Measurements from ENCODE around the gene ZSCAN5B.
"Not testable (repeated sequence)": the region's sequence is repeated elsewhere in the genome, so short reads cannot be mapped to it uniquely, and the experiment has no call there.

Gene ZSCAN5B, protein sequence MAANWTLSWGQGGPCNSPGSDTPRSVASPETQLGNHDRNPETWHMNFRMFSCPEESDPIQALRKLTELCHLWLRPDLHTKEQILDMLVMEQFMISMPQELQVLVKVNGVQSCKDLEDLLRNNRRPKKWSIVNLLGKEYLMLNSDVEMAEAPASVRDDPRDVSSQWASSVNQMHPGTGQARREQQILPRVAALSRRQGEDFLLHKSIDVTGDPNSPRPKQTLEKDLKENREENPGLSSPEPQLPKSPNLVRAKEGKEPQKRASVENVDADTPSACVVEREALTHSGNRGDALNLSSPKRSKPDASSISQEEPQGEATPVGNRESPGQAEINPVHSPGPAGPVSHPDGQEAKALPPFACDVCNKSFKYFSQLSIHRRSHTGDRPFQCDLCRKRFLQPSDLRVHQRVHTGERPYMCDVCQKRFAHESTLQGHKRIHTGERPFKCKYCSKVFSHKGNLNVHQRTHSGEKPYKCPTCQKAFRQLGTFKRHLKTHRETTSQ

DNA sequence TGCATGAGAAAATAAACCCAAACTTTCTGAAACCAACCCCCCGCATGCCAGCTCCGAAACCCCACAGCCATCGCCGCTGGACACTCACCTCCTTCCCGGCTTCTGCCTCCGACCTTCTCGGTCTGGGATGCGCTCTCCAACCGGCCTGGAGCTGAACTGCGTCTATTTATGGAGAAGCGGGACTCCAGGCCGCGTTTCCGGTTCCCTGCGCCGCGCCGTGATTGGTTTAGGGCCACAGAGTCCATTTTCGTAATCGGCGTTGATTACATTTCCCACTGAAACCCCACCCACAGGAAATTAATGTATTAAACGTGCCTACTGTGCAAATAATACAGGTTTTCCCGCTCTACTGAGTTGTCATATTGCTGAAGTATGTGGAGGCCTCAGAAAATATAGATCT lies at the start of gene ZSCAN5B:
TSS of gene ZSCAN5B (minus strand) at position 138 of the 400 bp plus-strand sequence. CDS start 4,731 bp downstream, outside the sequence.
- not testable (repeated sequence) for DNase-seq

DNA sequence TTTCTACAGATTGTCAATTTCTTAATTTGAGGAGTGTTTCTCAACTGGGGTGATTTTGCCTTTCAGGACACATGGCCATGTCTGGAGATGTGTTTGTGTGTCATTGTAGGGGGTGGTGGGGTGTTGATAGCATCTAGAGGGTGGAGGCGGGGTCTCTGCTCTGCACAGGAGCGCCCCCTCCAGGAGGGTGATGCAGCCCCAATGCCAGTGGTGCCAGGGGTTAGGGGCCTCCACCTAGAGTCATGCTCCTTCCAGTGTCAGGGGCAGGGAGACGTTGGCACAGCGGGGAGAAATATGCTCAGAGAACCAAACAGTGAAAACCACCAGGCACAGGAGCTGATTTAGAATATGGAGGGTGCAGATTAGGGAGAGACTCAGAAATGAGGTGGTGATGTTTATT lies 48.2 kb upstream of the ZSCAN5B start:
- DNase-seq, result not testable (repeated sequence)

DNA sequence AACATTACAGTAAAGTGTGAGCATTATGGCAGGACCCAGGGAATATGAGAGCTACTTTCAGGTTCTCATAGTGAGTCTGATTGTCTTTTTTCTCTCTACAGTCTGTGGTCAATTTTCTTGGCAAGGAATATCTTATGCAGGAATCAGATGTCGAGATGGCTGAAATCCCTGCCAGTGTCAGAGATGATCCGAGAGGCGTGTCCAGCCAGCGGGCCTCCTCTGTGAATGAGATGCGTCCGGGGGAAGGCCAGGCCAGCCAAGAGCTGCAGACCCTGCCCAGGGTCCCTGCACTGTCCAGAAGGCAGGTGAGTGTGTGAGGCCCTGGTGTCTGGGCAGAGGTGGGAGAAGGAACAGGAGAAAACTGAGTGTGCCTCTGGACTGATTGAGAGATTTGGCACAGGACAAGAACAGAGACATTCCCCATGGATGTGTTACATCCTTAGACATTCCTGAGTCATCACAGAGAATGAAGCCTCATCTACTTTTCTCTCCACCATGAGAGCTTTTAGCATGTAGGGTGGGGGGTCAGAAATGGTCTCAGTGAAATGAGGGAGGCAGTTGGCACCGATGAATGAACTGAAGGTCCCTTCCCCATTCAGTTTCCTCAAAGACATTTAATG lies 47.6 kb upstream of the ZSCAN5B start:
- no peak for DNase-seq

DNA sequence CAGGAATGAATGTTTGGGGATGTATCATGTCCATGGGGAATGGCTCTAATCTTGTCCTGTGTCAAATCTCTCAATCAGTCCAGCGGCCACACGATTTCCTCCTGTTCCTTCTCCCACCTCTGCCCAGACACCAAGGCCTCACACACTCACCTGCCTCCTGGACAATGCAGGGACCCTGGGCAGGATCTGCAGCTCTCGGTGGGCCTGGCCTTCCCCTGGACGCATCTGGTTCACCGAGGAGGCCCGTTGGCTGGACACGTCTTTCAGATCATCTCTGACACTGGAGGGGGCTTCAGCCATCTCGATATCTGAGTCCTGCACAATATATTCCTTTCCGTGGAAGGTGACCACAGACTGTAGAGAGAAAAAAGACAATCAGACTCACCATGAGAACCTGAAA lies 25.9 kb upstream of the ZSCAN5B start:
- no peak for DNase-seq

DNA sequence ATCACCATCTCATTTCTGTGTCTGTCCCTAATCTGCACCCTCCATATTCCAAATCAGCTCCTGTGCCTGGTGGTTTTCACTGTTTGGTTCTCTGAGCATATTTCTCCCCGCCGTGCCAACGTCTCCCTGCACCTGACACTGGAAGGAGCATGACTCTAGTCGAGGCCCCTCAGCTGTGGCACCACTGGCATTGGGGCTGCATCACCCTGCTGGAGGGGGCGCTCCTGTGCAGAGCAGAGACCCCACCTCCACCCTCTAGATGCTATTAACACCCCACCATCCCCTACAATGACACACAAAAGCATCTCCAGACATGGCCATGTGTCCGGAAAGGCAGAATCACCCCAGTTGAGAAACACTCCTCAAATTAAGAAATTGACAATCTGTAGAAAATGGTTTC lies 25.3 kb upstream of the ZSCAN5B start:
- no peak for DNase-seq

DNA sequence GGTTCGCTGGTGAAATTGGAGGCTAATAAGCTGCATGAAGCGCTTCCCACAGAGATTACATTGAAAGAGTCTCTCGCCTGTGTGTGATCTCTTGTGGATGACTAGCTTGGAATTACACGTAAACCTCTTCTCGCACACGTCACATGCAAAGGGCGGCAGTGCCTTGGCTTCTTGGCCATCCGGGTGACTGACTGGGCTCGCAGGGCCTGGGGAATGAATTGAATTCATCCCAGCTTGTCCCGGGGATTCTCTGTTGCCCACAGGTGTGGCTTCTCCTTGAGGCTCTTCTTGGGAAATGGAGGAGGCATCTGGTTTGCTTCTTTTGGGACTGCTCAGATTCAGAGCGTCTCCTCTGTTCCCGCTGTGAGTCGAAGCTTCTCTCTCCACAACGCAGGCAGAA lies 24.3 kb upstream of the ZSCAN5B start:
- DNase-seq, result no peak

DNA sequence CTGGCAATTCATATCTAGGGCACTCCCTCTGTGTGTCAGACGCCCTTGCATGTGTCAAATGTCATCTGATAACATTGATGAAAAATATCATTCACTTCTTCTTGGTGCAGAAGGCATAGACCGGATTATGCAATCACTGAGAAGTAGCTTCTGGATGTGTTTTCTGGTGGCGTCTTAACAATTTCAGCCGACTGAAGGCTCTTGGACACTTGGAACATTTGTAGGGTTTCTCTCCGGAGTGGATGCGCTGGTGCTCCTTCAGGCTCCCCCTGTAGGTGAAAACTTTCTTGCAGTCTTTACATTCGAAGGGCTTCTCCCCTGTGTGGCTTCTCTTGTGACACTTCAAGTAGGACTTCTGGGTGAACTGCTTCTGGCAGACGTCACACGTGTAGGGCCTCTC lies 23.9 kb upstream of the ZSCAN5B start:
- DNase-seq, result peak; percentile 11

DNA sequence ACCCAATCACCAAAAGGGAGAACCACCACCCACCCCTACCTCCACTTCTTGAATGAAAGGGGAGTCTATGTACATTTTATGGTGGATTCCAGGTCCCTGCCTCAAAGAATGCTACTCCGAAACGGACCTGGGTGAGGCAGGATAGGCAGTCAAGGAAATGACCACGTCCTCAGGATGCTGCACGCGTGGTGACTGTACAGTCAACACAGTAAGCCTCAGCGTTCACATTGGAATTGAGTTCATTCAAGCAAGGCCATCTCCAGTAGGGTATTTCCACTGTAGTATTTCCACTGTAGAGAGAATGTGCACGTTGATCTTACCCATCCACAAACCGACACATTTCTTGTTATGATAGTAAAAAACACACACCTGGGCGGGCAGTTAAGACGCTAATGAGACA lies 21.4 kb upstream of the ZSCAN5B start:
- DNase-seq, result no peak

DNA sequence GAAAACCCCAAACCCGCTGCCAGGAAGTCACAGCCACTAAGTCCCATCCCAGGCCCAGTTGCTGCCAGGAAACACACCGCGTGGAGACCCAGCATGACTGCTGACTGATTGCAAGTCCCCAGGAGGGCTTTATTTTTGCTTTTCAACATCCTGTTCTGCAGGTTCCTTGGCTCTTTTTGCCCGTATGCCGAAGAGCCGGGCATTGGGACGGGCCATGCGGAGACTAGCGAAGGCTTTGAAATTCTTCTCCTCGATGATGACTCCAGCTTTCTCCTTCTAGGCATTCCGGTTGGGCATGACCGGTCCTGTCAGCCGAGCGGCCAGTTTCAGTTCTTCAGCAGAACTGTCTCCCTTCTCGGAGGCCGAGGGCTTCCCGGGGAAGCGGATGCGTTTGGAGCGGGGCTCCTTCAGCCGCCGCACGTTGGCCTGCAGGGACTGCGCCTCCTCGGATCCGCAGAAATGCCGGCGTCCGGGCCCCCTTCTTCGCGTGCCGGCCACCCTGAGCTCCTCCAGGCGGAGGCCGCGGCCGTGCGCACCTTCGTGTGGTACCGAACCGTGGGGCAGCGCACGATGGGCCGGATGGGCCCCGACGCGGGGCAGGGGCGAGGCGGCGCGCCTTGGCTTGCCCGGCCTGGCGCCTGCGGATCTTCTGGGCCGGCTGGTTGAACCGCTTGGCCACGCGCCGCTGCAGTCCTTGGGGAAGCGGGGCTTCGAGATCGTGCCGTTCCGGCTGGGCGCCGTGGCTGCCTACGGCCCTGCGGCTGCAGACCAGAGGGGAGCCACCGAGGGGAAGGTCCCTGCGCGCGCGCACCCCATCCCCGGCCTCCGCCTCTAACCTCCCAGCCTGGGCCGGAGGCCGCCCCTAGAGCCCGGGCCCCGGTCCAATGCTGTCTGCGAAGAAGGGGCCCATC lies 19.7 kb upstream of the ZSCAN5B start:
- no peak for DNase-seq

DNA sequence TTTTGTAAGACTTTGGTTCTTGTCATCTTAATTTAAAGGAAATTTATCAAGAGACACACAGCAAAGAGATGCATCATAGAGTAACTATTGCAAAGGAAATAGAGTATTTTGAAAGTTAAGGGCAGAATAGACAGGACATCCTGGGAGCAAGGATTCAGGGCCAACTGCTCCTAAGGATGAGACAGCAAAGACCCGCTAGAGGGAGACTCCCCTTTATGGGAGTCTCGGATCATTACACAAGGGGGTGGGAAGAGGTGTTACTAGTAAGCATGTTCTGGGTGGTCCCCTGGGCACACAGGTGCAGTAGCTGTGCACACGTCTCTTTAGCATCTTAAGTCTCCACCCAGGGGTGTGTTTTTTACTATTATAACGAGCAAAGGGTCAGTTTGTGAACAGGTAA lies 14.1 kb upstream of the ZSCAN5B start:
- no peak for DNase-seq

DNA sequence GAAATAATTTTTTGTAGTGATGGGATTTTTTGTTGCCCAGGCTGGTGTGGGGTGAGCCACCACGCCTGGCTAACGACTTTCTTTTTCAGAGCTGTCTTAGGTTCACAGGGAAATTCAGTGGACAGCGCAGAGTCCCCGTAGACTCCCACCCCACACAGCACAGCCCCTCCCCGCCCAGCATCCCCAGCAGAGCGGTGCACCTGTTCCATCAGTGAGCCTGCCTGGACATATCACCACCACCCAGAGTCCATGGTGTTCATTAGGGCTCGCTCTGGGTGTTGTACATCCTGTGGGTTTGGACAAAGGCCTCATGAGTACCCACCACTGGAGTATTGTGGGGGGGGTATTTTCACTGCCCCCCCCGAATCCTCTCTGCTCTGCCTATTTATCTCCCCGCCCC lies 12.5 kb upstream of the ZSCAN5B start:
- DNase-seq, result not testable (repeated sequence)

DNA sequence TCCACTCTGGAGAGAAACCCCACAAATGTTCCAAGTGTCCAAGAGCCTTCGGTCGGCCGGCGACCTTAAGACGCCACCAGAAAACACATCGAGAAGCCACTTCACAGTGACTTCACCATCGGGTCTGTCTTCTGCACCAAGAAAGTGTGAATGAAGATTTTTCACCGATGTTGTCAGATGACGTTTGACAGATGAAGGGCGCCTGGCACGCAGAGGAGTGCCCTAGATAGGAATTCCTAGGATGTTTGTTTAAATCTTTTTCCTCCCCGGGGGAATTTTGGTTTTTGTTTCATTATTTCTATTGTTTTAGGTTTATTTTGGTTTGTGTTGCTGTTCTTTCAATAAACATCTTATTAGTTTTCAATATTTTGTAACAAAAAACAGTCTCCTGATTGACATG lies 11.5 kb upstream of the ZSCAN5B start:
- no peak for DNase-seq

DNA sequence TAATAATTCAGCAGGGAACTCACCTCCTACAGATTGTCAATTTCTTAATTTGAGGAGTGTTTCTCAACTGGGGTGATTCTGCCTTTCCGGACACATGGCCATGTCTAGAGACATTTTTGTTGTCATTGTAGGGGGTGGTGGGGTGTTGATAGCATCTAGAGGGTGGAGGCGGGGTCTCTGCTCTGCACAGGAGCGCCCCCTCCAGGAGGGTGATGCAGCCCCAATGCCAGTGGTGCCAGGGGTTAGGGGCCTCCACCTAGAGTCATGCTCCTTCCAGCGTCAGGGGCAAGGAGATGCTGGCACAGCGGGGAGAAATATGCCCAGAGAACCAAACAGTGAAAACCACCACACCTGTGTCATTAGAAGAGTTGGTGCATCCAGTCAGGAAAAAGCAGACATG lies 10.0 kb upstream of the ZSCAN5B start:
- DNase-seq, result not testable (repeated sequence)

DNA sequence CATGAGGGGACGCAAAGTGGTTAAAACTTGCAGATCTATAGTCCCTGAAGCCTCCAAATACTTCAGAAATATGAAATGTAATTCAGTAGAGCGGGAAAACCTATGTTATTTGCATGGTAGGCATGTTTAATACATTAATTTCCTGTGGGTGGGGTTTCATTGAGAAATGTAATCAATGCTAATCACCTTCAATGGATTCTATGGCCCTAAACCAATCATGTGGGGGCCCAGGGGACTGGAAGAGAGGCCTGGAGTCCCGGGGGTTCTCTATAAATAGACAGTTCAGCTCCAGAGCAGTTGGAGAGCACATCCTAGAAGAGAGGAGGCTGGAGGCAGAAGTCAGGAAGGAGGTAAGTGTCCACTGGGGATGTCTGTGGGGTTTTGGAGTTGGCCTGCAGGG lies 4.4 kb upstream of the ZSCAN5B start, which contains the start of gene ZSCAN5C:
TSS of gene ZSCAN5C (plus strand) at position 301 of the 400 bp plus-strand sequence. CDS start 3,641 bp downstream, outside the sequence.
- DNase-seq, result no peak

DNA sequence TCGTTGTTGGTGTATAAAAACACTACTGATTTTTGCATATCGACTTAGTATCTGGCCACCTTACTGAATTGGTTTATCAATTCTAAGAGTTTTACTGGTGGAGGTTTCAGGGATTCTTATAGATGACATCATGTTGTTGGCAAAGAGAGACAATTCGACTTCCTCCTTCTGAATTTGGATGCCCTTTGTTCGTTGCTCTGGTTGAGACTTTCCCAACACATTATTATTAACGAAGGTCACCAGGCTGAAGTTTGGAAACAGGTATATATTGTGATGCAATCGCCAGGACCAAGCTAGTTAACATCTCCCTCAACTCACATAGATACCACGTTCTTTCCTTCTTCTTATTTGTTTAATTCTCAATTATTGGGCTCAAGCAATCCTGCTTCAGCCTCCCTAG lies 2.1 kb upstream of the ZSCAN5B start:
- DNase-seq, result no peak

DNA sequence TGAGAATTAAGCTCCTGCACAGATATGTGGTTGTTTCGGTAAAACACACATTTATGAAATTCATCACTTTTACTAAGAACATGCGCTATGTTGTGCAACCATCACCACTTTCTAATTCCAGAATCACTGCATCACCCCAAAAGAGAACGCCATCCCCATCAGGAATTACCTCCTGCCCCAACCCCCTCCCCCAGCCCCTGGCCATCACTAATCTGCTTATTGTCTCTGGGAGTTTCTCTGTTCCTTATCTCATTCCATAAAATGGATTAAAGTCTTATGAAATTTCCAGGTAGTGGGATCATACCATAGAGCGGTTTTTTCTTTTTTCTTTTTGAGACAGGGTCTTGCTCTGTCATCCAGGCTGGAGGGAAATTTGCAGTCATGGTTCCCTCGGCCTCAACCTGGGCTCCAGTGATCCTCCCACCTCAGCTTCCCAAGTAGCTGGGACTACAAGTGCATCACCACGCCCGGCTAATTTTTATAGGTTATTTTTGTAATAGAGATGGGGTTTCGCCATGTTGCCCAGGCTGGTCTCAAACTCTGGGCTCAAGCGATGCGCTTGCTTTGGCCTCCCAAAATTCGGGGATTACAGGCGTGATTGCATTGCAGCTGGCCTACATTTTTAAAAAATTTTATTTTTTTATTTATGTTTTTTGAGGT lies 3.5 kb downstream of the ZSCAN5B start:
- no peak for DNase-seq

DNA sequence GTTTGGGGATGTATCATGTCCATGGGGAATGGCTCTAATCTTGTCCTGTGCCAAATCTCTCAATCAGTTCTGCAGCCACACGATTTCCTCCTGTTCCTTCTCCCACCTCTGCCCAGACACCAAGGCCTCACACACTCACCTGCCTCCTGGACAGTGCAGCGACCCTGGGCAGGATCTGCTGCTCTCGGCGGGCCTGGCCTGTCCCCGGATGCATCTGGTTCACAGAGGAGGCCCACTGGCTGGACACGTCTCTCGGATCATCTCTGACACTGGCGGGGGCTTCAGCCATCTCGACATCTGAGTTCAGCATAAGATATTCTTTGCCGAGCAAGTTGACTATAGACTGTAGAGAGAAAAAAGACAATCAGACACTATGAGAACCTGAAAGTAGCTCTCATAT lies 5.9 kb downstream of the ZSCAN5B start:
- no peak for DNase-seq

DNA sequence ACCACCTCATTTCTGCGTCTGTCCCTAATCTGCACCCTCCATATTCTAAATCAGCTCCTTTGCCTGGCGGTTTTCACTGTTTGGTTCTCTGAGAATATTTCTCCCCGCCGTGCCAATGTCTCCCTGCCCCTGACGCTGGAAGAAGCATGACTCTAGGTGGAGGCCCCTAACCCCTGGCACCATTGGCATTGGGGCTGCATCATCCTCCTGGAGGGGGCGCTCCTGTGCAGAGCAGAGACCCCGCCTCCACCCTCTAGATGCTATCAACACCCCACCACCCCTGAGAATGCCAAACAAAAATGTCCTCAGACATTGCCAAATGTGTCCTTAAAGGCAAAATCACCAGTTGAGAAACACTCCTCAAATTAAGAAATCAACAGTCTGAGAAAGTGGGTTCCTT lies 6.5 kb downstream of the ZSCAN5B start:
- DNase-seq, result no peak

DNA sequence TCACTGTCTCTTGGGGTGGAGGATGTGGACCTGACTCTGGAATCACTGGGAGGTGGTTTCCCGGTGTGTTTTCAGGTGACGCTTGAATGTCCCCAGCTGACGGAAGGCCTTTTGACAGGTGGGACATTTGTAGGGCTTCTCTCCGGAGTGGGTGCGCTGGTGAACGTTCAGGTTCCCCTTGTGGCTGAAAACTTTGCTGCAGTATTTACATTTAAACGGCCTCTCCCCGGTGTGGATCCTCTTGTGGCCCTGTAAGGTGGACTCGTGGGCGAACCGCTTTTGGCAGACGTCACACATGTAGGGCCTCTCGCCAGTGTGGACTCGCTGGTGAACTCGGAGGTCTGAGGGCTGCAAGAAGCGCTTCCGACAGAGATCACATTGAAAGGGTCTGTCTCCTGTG lies 7.8 kb downstream of the ZSCAN5B start:
- no peak for DNase-seq

DNA sequence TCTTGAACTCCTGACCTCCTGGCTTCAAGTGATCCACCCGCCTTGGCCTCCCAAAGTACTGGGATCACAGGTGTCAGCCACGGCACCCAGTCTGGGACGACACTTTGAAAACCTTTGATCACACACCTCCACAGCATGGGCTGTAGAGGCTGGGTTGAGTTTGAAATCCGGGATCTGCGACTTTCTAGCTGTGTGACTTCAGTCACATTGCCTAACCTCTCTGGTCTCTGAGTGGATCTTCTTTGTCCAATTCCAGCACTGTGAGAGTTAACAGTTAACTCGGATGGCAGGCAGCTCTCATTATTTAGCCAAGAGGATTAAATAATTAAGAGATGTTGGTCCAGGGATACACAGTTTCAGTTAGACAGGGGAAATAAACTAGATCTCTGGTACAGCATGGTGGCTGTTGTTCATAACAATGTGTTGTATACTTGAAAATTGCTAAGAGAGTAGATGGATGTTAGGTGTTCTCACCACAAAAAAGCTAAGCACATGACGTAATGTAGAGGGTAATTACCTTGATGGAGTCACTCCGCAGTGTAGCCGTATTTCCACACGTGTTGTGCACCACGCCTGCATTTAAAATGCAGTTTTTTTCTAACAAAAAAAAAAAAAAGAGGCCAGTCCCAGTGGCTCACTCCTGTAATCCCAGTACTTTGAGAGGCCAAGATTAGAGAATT lies 19.9 kb downstream of the ZSCAN5B start:
- DNase-seq, result no peak

DNA sequence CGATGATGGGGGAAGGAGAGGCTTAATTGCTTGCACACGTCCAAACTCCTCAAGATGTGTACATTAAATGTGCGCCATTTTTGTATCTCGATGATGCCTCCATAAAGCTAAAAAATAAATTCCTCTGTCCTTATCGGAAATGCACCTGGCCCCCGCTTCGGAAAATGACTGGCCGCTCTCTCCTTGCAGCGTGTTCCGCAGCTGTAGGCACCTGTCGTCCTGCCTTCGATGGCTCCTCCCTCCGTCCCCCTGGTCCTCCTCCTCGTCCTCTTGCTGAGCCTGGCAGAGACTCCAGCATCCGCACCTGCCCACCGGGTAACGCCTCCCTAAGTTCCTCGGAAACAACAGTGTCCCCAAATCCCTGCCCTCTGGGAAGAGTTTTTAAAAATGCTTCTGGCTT lies 20.7 kb downstream of the ZSCAN5B start:
- DNase-seq, result no peak

DNA sequence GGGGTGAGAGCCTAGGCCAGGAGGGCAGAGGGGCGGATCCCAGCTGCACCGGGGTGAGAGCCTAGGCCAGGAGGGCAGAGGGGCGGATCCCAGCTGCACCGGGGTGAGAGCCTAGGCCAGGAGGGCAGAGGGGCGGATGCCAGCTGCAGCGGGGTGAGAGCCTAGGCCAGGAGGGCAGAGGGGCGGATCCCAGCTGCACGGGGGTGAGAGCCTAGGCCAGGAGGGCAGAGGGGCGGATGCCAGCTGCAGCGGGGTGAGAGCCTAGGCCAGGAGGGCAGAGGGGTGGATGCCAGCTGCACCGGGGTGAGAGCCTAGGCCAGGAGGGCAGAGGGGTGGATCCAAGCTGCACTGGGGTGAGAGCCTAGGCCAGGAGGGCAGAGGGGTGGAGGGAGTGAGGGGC lies 21.3 kb downstream of the ZSCAN5B start:
- DNase-seq, result not testable (repeated sequence)
